GM12865 (cell line): Measurements from ENCODE around the gene TMA7.

Source experiments
- DNase-seq: peaks from one replicate; pipeline ENCODE4 v3.0.0; 2010; ENCODE audit warnings: low read depth
- H3K4me3 ChIP-seq: 2 replicates; pipeline ENCODE4 v1.5.1; 2011; ENCODE audit warnings: mild to moderate bottlenecking, low read depth, low read length, control low read depth
- CTCF ChIP-seq: IDR thresholded peaks from 2 replicates; pipeline ENCODE4 v1.5.1; 2011; ENCODE audit warnings: low read length, control low read depth, low read depth, inconsistent platforms; ENCODE audit not compliant: insufficient read depth; ENCODE audit errors: missing control alignments

The TMA7 gene

GRCh38 chr3:48414376-48415250, 25.4 kb upstream of the TMA7 start:
- DNase-seq = no peak
- TF ChIP-seq CTCF = no peak
- no peak overlapping the region for H3K4me3 ChIP-seq

GRCh38 chr3:48415251-48415953, 24.7 kb upstream of the TMA7 start:
- no peak overlapping the region for H3K4me3 ChIP-seq
- peak; percentile 11 for TF ChIP-seq CTCF
- DNase-seq = no peak

- TF ChIP-seq CTCF = no peak
- no peak overlapping the region for H3K4me3 ChIP-seq
- no peak for DNase-seq
Observed at GRCh38 chr3:48416091-48416505, 24.0 kb upstream of the TMA7 start.

- H3K4me3 ChIP-seq = no peak overlapping the region
- no peak for TF ChIP-seq CTCF
- no peak for DNase-seq
Observed at GRCh38 chr3:48416546-48416945, 23.5 kb upstream of the TMA7 start.

- no peak for DNase-seq
- TF ChIP-seq CTCF = no peak
- H3K4me3 ChIP-seq = no peak overlapping the region
Observed at GRCh38 chr3:48417529-48418108, 22.4 kb upstream of the TMA7 start.

- TF ChIP-seq CTCF = no peak
- no peak for DNase-seq
- H3K4me3 ChIP-seq = no peak overlapping the region
Observed at GRCh38 chr3:48418140-48418539, 21.9 kb upstream of the TMA7 start.
